IPS-NIHi7 (cell line): ENCODE results near the gene EML5.
"Not testable (repeated sequence)": the region's sequence is repeated elsewhere in the genome, so short reads cannot be mapped to it uniquely, and the experiment has no call there.

Source experiments
- DNase-seq: peaks from one replicate; pipeline ENCODE4 v3.0.0; 2012; ENCODE audit warnings: mixed read lengths; ENCODE audit errors: extremely low spot score

The EML5 gene

GRCh38 chr14:88802596-88802995, 9.8 kb upstream of the EML5 start:
- DNase-seq: no peak

GRCh38 chr14:88799522-88799921, 6.8 kb upstream of the EML5 start:
- DNase-seq: no peak

- no peak for DNase-seq
These were observed 5.4 kb upstream of the EML5 start for GRCh38 chr14:88798156-88798555.

DNA sequence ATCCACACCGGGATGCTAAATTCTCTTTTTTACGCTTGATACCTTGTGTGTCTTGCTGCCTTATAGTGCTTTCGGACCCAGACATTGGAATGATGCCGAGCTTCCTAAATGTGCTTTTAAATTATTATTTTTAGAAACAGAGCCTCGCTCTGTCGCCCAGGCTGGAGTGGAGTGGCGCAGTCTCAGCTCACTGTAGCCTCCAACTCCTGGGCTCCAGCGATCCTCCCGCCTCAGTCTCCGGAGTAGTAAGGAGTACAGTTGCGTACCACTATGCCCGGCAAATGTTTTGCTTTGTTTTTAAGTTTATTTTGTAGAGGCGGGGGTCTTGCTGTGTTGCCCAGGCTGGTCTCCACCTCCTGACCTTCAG, 489 bp upstream of the EML5 start:
- no peak for DNase-seq

DNA sequence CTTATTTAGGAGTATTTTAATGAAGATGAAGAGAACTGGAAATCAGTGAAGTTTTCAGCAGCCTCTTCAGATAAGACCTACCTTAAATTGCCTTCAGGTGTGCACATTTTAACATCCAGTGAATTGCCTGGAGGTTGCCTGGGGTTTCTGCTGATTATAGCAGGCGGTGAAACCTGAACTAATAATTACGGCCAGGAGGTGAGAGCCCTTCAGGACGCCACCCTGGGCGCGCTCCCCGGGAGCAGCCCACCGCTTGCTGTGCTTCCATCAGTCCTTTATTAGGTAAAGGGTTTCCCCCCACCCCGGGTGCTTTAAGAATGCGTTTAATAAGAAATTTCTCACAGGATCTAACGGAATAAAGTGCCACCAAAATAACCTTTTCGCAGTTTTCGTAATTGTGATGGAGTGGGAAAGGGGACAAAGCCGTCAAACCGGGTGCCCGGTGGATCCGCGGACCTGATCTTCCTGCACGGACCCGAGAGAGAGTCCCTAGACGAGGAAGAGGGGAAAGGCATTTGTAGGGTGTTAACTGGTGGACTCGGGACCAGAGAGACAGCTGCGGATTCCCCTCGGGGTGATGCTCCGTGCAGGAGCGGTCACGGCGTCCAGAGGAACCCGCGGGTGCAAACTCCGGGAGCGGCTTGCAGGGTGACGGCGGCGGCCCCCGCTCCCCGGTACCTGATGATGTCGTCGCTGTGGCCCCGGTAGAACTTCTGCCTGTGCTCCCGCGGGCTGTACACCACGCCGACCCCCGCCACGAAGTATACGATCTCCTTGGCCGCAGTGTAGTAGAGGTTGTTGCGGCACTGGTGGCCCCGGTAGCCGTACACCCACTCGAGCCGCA, 902 bp downstream of the EML5 start:
- DNase-seq: peak; percentile 15

DNA sequence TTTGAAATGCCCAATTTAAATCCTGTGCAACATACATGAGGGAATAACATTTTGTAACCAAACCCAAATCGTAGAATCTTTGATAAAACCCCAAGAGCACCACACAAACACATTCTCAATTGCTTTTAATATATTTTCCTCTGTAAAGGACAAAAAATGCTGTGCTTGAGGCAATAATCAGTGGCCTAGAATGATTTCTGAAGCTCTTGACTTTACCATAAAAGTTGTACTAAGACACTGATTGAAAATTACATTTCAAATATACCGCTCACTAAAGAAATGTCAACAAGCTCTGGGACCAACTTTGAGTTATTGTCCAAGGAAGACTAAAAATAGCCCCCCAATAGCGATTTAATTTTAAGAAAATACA, 1.5 kb downstream of the EML5 start:
- DNase-seq: no peak

DNA sequence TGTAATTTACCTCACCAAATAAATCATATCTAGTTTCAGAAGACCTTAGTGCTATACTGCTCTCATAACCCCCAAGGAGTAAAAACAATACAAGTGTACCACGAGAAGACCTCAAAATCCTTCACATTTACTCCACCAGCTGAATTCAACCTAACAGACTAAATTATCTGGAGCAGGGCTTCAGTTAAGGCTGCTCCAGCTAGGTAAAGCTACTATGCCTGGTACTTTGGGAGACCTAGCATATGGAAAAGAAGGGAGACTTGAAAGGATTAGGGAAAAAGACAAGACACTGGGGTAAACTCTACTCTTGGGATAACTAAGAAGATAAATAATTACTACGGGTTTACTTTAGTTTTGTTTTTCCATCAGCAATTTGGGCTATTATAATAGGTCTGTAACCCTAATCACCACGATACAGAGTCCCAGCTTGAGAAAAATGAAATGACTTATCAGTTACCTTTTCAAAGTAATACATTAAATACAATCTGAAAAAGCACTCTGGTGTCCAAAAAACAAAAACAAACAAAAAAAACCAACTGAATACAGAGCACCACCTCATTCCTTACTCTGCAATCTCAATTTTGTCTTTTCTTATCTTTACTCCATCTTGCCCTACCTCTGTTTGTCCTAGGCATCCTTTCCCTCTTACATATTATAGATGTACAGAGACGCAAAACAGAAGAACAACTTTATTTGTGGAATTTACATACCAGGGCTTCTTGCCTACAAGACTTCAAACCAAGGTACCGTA, 2.1 kb downstream of the EML5 start:
- no peak for DNase-seq

DNA sequence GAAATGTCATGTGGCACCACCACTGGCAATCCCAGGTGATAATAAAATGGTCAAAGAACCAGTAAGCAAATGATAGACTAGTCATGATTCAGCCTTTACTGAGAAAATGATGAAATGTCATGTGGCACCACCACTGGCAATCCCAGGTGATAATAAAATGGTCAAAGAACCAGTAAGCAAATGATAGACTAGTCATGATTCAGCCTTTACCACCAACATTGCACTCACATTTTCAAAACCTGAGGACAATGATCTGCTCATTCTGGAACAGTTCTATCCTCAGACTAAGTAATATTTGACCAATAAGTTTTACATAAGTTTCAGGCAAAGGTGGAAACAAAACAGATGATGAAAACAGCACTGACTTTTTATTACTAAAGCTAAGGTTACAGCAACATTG, 3.2 kb downstream of the EML5 start:
- not testable (repeated sequence) for DNase-seq

DNA sequence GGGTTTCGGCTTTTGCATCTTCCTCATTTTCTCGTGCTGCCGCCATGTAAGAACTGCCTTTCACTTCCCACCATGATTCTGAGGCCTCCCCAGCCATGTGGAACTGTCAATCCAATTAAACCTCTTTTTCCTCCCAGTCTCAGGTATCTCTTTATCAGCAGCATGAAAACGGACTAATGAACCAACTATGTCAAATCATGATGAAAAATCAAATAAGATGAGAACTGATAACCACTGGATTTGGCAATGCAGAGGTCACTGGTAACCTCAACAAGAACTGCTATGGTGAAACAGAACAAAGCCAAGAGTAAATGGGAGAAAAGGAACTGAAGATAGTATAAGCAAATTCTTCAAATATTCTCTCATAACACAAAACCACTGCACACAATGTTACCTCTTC, 6.0 kb downstream of the EML5 start:
- no peak for DNase-seq

GRCh38 chr14:88785911-88786310, 6.8 kb downstream of the EML5 start:
- DNase-seq: no peak

- no peak for DNase-seq
These were observed 17.2 kb downstream of the EML5 start for GRCh38 chr14:88775532-88775931.

GRCh38 chr14:88770736-88771135, 22.0 kb downstream of the EML5 start:
- DNase-seq: no peak

GRCh38 chr14:88765130-88765529, 27.6 kb downstream of the EML5 start:
- DNase-seq: no peak

- no peak for DNase-seq
These were observed 38.9 kb downstream of the EML5 start for GRCh38 chr14:88753873-88754272.

DNA sequence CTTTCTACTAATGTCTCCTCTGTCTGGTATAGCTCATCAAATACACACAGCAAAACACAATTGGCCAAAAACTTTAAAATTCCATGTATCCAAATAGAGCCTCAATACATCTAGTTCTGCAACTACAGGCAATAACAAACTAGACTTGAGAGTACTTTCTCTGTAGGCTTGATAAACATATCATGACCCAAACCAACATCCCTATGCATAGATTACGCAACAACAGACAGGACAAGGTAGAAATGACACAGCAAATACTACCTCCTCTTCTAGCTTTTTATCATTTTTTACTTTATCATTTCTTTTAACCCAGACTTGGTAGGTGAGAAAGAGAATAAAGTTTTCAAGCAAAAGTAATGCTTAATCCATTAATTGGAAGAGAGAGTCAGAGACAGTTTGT, 41.8 kb downstream of the EML5 start:
- DNase-seq: no peak

DNA sequence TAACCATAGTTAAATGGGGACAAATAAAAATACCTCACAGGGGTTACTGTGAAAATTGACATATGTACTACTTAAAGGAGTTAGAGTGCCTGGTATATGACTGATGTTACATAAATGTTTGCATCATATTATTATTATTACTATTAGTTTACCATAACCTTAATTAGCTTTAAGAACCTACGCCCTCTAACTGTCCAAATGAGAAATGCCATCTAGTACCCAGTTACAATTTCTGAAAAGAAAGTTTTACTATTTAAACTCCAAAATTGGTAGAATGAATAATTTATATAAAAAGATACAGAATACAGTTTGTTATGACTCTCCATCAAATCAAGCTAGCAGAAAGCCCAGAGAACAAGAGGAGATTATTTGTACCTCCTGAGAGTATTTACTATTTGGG, 42.3 kb downstream of the EML5 start:
- DNase-seq: no peak

- DNase-seq: no peak
These were observed 43.6 kb downstream of the EML5 start for GRCh38 chr14:88749139-88749538.

- no peak for DNase-seq
These were observed 44.5 kb downstream of the EML5 start for GRCh38 chr14:88748288-88748687.

- no peak for DNase-seq
These were observed 46.7 kb downstream of the EML5 start for GRCh38 chr14:88746052-88746451.

DNA sequence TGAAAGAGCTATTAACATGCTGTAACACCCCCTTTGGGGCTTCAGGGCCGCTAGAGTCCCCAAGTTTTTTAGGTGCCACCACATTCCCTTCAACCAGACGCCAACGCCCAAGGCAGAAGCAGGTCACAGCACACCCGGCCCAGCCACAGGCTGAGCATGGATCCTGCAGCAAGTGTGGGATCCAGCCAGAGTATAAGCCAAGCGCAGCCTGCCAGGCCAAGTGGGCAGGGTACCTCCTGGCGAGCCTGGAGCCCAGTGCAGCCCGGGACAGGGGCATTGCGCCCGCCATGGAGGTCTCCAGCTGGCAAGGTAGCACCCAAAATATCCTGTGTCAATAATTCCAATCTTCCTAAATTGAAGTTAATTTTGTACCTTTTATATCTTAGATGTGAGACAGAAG, 55.5 kb downstream of the EML5 start:
- DNase-seq: no peak

GRCh38 chr14:88733121-88733520, 59.6 kb downstream of the EML5 start:
- no peak for DNase-seq

DNA sequence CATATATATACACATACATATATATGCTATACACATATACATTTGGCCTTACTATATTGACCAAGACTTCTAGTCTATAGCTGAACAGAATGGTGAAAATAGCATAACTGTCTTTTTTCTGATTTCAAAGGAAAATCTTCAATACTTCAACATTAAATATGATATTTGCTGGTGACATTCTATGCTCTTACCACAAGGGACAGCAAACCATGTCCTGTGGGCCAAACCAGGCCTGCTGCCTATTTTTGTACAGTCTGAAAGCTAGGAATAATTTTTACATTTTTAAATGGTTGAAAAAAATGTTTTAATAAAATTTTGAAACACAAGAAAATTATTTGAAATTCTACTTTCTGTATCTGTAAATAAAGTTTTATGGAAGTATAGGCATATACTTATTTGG, 63.6 kb downstream of the EML5 start:
- DNase-seq: no peak

DNA sequence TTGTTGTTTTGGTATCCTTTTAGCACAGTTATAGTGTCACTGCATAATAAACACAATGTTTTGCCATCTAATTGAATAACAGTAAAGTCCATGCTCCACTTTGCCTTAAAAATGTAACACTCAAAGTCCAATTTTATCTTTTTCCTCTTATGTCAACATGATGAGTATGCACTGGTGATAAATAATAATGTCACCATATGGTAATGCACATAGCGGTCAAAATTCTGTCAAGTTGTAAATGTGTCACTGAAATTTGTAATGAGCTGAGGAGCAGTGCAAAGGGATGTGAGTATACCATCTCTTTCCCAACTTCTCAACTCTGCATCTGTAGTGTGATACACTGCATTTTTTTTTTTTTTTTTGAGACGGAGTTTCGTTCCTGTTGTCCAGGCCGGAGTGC, 65.7 kb downstream of the EML5 start:
- no peak for DNase-seq
